HepG2 (cell line): ENCODE data around the gene IL1RAPL2. TPM values are rescaled to one million over a fixed set of nuclear protein-coding genes. Genes with fewer than 3 reads are reported as not detected.

ENCODE experiments used
- ATAC-seq: fragments of 200-7000 bp; cut with Tn5 transposase; 3 replicates; pipeline ENCODE4 v1.9.1; 2020; ENCODE audit warnings: mild to moderate bottlenecking, moderate library complexity
- BruUV-seq: library from RNA; stranded (reverse); fragments of 400-500 nt; replicated peaks from 2 replicates; lab custom pipeline; 2021; lab: Mats Ljungman, UMichigan
- CTCF ChIA-PET: fragments of 300-600 bp; formaldehyde crosslinking; extraction: SDS; loops from one replicate; lab custom pipeline; 2021; ENCODE audit warnings: low total read pairs, inconsistent platforms, low intra/inter-chr PET ratio; lab: Yijun Ruan, JAX
- POLR2A ChIA-PET: fragments of 350-600 bp; sonication (Branson Sonifier 250); formaldehyde crosslinking; loops from one replicate; lab custom pipeline; 2020; ENCODE audit warnings: antibody characterized with exemption, inconsistent platforms; lab: Yijun Ruan, JAX
- DNase-seq: peaks from one replicate; pipeline ENCODE4 v3.0.0-alpha.2; 2015; ENCODE audit warnings: low spot score
- FAIRE-seq: peaks from 3 replicates; lab custom pipeline; 2011; peaks lifted over from hg19 to GRCh38; lab: Jason Lieb, UNC
- H2AFZ ChIP-seq: one replicate; pipeline ENCODE4 v1.6.1; 2011; ENCODE audit warnings: low read length, inconsistent platforms
- H3K27ac ChIP-seq: fragments of 300-600 bp; 3 replicates; pipeline ENCODE4 v1.8.0; 2011; ENCODE audit warnings: mixed run types, mild to moderate bottlenecking, mixed read lengths, low read length, inconsistent platforms; ENCODE audit not compliant: insufficient read depth; ENCODE audit errors: extremely low read length
- H3K27me3 ChIP-seq, 2 experiments: fragments of 200-600 bp in 1 of 2; 2 replicates in 1 of 2; 3 replicates in 1 of 2; pipeline versions ENCODE4 v1.6.0 to v1.8.0; 2011; ENCODE audit warnings: low read length in 2 of 2, mild to moderate bottlenecking in 2 of 2, moderate library complexity in 2 of 2, inconsistent platforms in 1 of 2; ENCODE audit not compliant: insufficient read depth in 2 of 2, control insufficient read depth in 1 of 2
- H3K36me3 ChIP-seq, 2 experiments: fragments of 200-600 bp in 1 of 2; replicated peaks in 1 of 2; 2 replicates in 1 of 2; 3 replicates in 1 of 2; pipeline versions ENCODE4 v1.5.1 to v1.8.0; 2011; ENCODE audit warnings: low read length in 2 of 2, inconsistent platforms in 1 of 2; ENCODE audit not compliant: insufficient read depth in 2 of 2, control insufficient read depth in 1 of 2
- H3K4me1 ChIP-seq: 2 replicates; pipeline ENCODE4 v1.5.1; 2012; ENCODE audit warnings: low read length, inconsistent platforms; ENCODE audit not compliant: insufficient read depth
- H3K4me2 ChIP-seq: 2 replicates; pipeline ENCODE4 v1.6.0; 2011; ENCODE audit warnings: low read depth, low read length, inconsistent platforms
- H3K4me3 ChIP-seq, 3 experiments: fragments of 200-600 bp in 1 of 3; sonication (generic), shearing (Covaris generic) in 1 of 3; replicated peaks in 1 of 3; 2 replicates each; pipeline ENCODE4 v1.5.1; 2011 to 2016; ENCODE audit warnings: low read length in 3 of 3, inconsistent platforms in 2 of 3, low read depth in 2 of 3, mild to moderate bottlenecking in 2 of 3, control low read depth in 1 of 3, mixed read lengths in 1 of 3; ENCODE audit not compliant: insufficient read depth in 1 of 3
- H3K79me2 ChIP-seq: one replicate; pipeline ENCODE4 v1.6.1; 2011; ENCODE audit warnings: low read length, inconsistent platforms; ENCODE audit not compliant: insufficient read depth
- H3K9ac ChIP-seq: 2 replicates; pipeline ENCODE4 v1.6.0; 2011; ENCODE audit warnings: mild to moderate bottlenecking, low read depth, low read length, inconsistent platforms; ENCODE audit not compliant: insufficient read depth
- H3K9me3 ChIP-seq: 2 replicates; pipeline ENCODE4 v1.5.1; 2012; ENCODE audit warnings: mild to moderate bottlenecking, low read length
- H4K20me1 ChIP-seq: 2 replicates; pipeline ENCODE4 v1.6.0; 2011; ENCODE audit warnings: inconsistent platforms, mild to moderate bottlenecking, low read length, moderate library complexity; ENCODE audit not compliant: insufficient read depth
- FOXK2 ChIP-seq: fragments of 450-650 bp; IDR thresholded peaks from 2 replicates; pipeline ENCODE4 v1.6.1; 2016
- KMT2B ChIP-seq: IDR thresholded peaks from 2 replicates; pipeline ENCODE4 v1.6.1; 2016; ENCODE audit warnings: missing genetic modification reagents, missing compliant biosample characterization
- MIER2 ChIP-seq: IDR thresholded peaks from 2 replicates; pipeline ENCODE4 v1.6.1; 2016; ENCODE audit warnings: missing biosample characterization, missing genetic modification reagents
- RFXAP ChIP-seq: sonication (generic); formaldehyde crosslinking; IDR thresholded peaks from 2 replicates; pipeline ENCODE4 v1.4.0; 2020; ENCODE audit warnings: missing genetic modification reagents, borderline replicate concordance
- ZNF207 ChIP-seq: fragments of 450-650 bp; IDR thresholded peaks from 2 replicates; pipeline ENCODE4 v1.6.1; 2016; ENCODE audit warnings: antibody characterized with exemption, borderline replicate concordance
- ZNF530 ChIP-seq: sonication (generic); formaldehyde crosslinking; IDR thresholded peaks from 2 replicates; pipeline ENCODE4 v1.5.0; 2020; ENCODE audit warnings: low read depth, mild to moderate bottlenecking, missing genetic modification reagents
- ZSCAN30 ChIP-seq: sonication (generic); formaldehyde crosslinking; IDR thresholded peaks from 2 replicates; pipeline ENCODE4 v1.5.0; 2020; ENCODE audit warnings: mild to moderate bottlenecking, missing genetic modification reagents
- WGBS: methylation state at CpG from one replicate; pipeline ENCODE4 v1.1.6; 2017; ENCODE audit warnings: low lambda C conversion rate; 5-methylcytosine and 5-hydroxymethylcytosine counted together
- in situ Hi-C: cut with HindIII; loops from 2 replicates; pipeline ENCODE4 v1.10.0; 2017; ENCODE audit warnings: low pct_unique_long_range_greater_than_20kb; ENCODE audit not compliant: extremely low pct_ligation_motif_present
- intact Hi-C: fragments of 100-400 bp; cut with micrococcal nuclease; formaldehyde crosslinking; loops from one replicate; pipeline ENCODE4 v1.10.0; 2022; ENCODE audit not compliant: unreplicated experiment
- polyA plus RNA-seq, 8 experiments: library from polyadenylated mRNA; depleted of rRNA in 3 of 8; stranded (reverse) in 7 of 8; unstranded in 1 of 8; fragments of >200 nt; fragmentation: Illumina TruSeq in 4 of 8; extraction: Trizol in 4 of 8; gene quantifications; 2 replicates each; pipeline versions ENCODE4 v1.2.1 to v1.2.3, GENCODE V29; 2011 to 2016; ENCODE audit warnings: low read depth in 4 of 8, missing spikeins in 1 of 8, mixed read lengths in 1 of 8; ENCODE audit not compliant: insufficient read depth in 1 of 8
- total RNA-seq, 5 experiments: library from RNA; depleted of rRNA; stranded (reverse); fragments of >200 nt; fragmentation: Illumina TruSeq; extraction: Trizol; gene quantifications; 2 replicates each; pipeline ENCODE4 v1.2.3, GENCODE V29; 2016; ENCODE audit warnings: low read depth in 1 of 5

IL1RAPL2 gene
- total and polyA plus RNA-seq, 2 of the 13 experiments (the other 11 are each of a cell fraction or from before 2014, with no cell fraction given) = not detected

DNA sequence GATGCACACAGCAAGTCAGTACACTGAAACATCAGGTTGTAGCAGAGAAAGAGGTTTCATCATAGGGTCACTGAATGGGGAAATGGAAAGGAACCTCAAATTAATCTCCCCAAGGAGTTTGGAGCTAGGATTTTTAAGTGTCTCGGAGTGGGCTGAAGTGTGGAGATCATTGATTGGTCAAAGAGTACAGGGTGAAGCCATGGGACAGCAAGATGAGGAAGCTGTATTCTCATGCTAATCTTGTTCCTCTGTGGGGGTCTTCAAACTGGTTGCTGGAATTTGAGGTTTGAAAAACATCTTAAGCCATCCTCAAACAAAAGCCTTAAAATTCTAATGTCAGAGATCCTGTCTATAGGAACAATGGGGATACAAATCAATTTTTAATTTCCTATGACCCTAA lies 733.3 kb downstream of the IL1RAPL2 start:
- Histone ChIP-seq H3K4me2 (no peak overlapping the region), H3K9ac (no peak overlapping the region), H2AFZ (no peak overlapping the region), H3K4me3 (no peak overlapping the region), H4K20me1 (no peaks in the 10 kb centered on the region), H3K27ac (no peak overlapping the region), H3K9me3 (no peaks in the 10 kb centered on the region), H3K4me1 (no peaks in the 10 kb centered on the region), H3K79me2 (no peaks in the 10 kb centered on the region), H3K27me3 (no peaks in the 10 kb centered on the region), H3K36me3 (no peaks in the 10 kb centered on the region)
- in situ Hi-C loops (no loop called here), intact Hi-C loops (no loop called here)
- CTCF ChIA-PET = no interaction called here
- DNase-seq = no peak
- ATAC-seq = no peak
- no peak for FAIRE-seq
- no peak for TF ChIP-seq RFXAP (CRISPR knock-in tag)
- TF ChIP-seq ZNF207 = no peak
- TF ChIP-seq KMT2B = no peak
- TF ChIP-seq ZSCAN30 (CRISPR knock-in tag) = no peak
- TF ChIP-seq ZNF530 (CRISPR knock-in tag) = no peak
- TF ChIP-seq FOXK2 = no peak
- POLR2A ChIA-PET = no interaction called here
- no TSS peak for BruUV-seq
- 0% methylated on average over 1 of the region's 1 CpG for WGBS

DNA sequence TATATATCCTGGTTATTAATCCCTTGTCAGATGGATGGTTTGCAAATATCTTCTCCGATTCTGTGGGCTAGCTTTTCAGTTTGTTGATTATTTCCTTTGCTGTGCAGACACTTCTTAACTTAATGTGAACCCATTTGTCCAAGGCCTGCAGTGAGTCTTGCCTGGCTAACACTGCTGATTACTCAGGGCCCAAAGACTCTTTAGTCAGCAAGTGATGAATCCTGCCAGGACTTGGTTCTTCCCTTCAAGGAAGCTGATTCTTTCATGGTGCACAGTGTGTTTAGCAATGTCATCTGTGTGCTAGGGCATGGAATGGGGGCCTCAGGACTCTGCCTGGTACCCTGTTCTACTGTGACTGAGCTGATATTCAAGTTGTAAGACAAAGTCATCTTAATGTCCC lies 736.2 kb downstream of the IL1RAPL2 start:
- no TSS peak for BruUV-seq
- Histone ChIP-seq H3K9ac (no peak overlapping the region), H3K4me2 (no peak overlapping the region), H3K9me3 (no peaks in the 10 kb centered on the region), H3K36me3 (no peaks in the 10 kb centered on the region), H3K27me3 (no peaks in the 10 kb centered on the region), H3K79me2 (no peaks in the 10 kb centered on the region), H3K4me1 (no peaks in the 10 kb centered on the region), H2AFZ (no peak overlapping the region), H3K4me3 (no peak overlapping the region), H4K20me1 (no peaks in the 10 kb centered on the region), H3K27ac (no peak overlapping the region)
- intact Hi-C loops = no loop called here
- DNase-seq (no peak), ATAC-seq (no peak), FAIRE-seq (no peak)
- in situ Hi-C loops = no loop called here
- POLR2A ChIA-PET = no interaction called here
- CTCF ChIA-PET = no interaction called here
- WGBS = 0% methylated on average over 1 of the region's 1 CpG
- no peak for TF ChIP-seq MIER2 (CRISPR knock-in tag)
